ENCODE results near the gene PODXL2.

DNA sequence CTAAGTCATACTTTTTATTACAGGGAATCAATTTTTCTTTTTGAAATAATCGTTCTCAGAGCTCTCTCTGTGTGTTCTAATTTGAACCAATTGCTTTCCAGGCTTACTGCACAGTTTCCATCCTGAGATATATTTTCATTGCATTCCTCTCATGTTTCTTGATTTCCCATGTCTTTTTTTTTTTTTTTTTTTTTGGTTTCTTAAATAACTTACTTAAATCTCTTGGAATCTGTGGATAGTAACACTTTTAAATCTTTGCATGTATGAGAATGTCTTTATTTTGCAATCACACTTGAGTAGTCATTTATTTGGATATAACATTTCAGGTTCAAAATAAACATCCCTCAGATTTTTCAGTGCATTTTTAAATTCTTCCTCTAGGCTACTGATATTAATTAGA lies 29.2 kb downstream of the PODXL2 start:
- TF ChIP-seq GATA2 (IDR thresholded peaks at IDR 0.05; ENCODE audit: low read depth, low read length) (no peak), GATA3 (IDR thresholded peaks at IDR 0.05; ENCODE audit: low read depth, low read length) (no peak)

Measured in SH-SY5Y (cell line).